Fibroblast of pulmonary artery (primary cell): ENCODE measurements around the gene SATB2.
A peak's percentile ranks its signal among the peaks of the same experiment; 100 is the strongest.

Source experiments
- DNase-seq: peaks from one replicate; pipeline ENCODE4 v3.0.0-alpha.2; 2010; ENCODE audit warnings: low read depth
- H3K4me3 ChIP-seq: replicated peaks from 2 replicates; pipeline ENCODE4 v1.5.1; 2011; ENCODE audit warnings: low read depth, mild to moderate bottlenecking, control low read depth, low read length, moderate library complexity
- CTCF ChIP-seq: IDR thresholded peaks from 2 replicates; pipeline ENCODE4 v1.5.1; 2011; ENCODE audit warnings: mild to moderate bottlenecking, control low read depth, low read length, inconsistent platforms; ENCODE audit errors: missing control alignments

Gene SATB2

GRCh38 chr2:199381531-199381930 lies 76.2 kb downstream of the SATB2 start:
- no peak for DNase-seq
- H3K4me3 ChIP-seq = no peak overlapping the region
- no peak for TF ChIP-seq CTCF

GRCh38 chr2:199378948-199379650 lies 78.6 kb downstream of the SATB2 start:
- DNase-seq = peak; percentile 13
- TF ChIP-seq CTCF = no peak
- no peak overlapping the region for H3K4me3 ChIP-seq

- DNase-seq = no peak
- no peak for TF ChIP-seq CTCF
These were observed 87.5 kb downstream of the SATB2 start for GRCh38 chr2:199370150-199370780.

GRCh38 chr2:199366406-199366805 lies 91.3 kb downstream of the SATB2 start:
- no peak for TF ChIP-seq CTCF
- DNase-seq = no peak
- H3K4me3 ChIP-seq = no peak overlapping the region

More at GRCh38 chr2:199370150-199370780, 87.5 kb downstream of the SATB2 start:
- H3K4me3 ChIP-seq = no peak overlapping the region

- H3K4me3 ChIP-seq = no peak overlapping the region
- TF ChIP-seq CTCF = no peak
These were observed 93.6 kb downstream of the SATB2 start for GRCh38 chr2:199364153-199364552.

GRCh38 chr2:199356412-199356811 lies 101.3 kb downstream of the SATB2 start:
- no peak overlapping the region for H3K4me3 ChIP-seq
- DNase-seq = no peak
- no peak for TF ChIP-seq CTCF

More at GRCh38 chr2:199364153-199364552, 93.6 kb downstream of the SATB2 start:
- no peak for DNase-seq
